Activated CD4-positive, alpha-beta T cell treated with anti-CD3 and anti-CD28 coated beads, Interleukin-2, amount 50 U/mL, for 48 hours (primary cell): ENCODE measurements around the gene UNC45A.

Experiments used
- DNase-seq, 2 experiments: peaks; one replicate each; pipeline ENCODE4 v3.0.0-alpha.2; 2020

Gene UNC45A

GRCh38 chr15:90946538-90946937 is 11.5 kb downstream of the UNC45A start:
- no peak for DNase-seq

GRCh38 chr15:90946941-90947576 is 12.0 kb downstream of the UNC45A start:
- no peak for DNase-seq

GRCh38 chr15:90947577-90948357 is 12.7 kb downstream of the UNC45A start:
- DNase-seq = no peak

GRCh38 chr15:90948506-90948905 is 13.4 kb downstream of the UNC45A start:
- DNase-seq = no peak

GRCh38 chr15:90949979-90950675 is 15.0 kb downstream of the UNC45A start:
- DNase-seq = no peak

GRCh38 chr15:90950676-90951075 is 15.6 kb downstream of the UNC45A start:
- no peak for DNase-seq

GRCh38 chr15:90952901-90953677 is 18.0 kb downstream of the UNC45A start:
- no peak for DNase-seq

- no peak for DNase-seq
Observed at GRCh38 chr15:90953947-90954711, 19.0 kb downstream of the UNC45A start.

GRCh38 chr15:90954712-90955623 is 19.9 kb downstream of the UNC45A start, which contains the start of gene RCCD1:
RCCD1 (plus strand) TSS chr15:90954884; CDS start chr15:90956735, 1,851 bp downstream.
- peak; percentile 92 to 95 for DNase-seq

- DNase-seq = no peak
Observed at GRCh38 chr15:90955624-90956273, 20.7 kb downstream of the UNC45A start.

- DNase-seq = peak; percentile 69 to 76
Observed at GRCh38 chr15:90956274-90957030, 21.4 kb downstream of the UNC45A start.

- DNase-seq = no peak
Observed at GRCh38 chr15:90957031-90957790, 22.1 kb downstream of the UNC45A start.

GRCh38 chr15:90957791-90958190 is 22.7 kb downstream of the UNC45A start:
- DNase-seq = no peak

GRCh38 chr15:90959028-90959595 is 24.0 kb downstream of the UNC45A start:
- no peak for DNase-seq

GRCh38 chr15:90959894-90960293 is 24.8 kb downstream of the UNC45A start:
- no peak for DNase-seq

- DNase-seq = no peak
Observed at GRCh38 chr15:90960298-90961091, 25.4 kb downstream of the UNC45A start.

- no peak for DNase-seq
Observed at GRCh38 chr15:90962021-90962420, 26.9 kb downstream of the UNC45A start.

GRCh38 chr15:90966262-90966661 is 31.2 kb downstream of the UNC45A start:
- no peak for DNase-seq
